Adrenal gland (tissue), 5 donors: Measurements from ENCODE around the gene AFAP1.

Experiments used
- CTCF ChIP-seq, 6 experiments: fragments of 450-650 bp in 4 of 6; fragments of 200-600 bp in 2 of 6; sonication (generic) in 1 of 6; IDR thresholded peaks; 1 replicate in 5 of 6; 2 replicates in 1 of 6; pipeline versions ENCODE4 v1.5.1 to v1.8.0; 2016 to 2021; ENCODE audit warnings: antibody characterized with exemption in 6 of 6, mild to moderate bottlenecking in 2 of 6, moderate library complexity in 1 of 6
- POLR2A ChIP-seq, 2 donors: fragments of 450-650 bp; IDR thresholded peaks; one replicate each; pipeline ENCODE4 v1.6.1; 2017; ENCODE audit warnings: antibody characterized with exemption in 2 of 2, mild to moderate bottlenecking in 2 of 2, moderate library complexity in 1 of 2
- donor health status: DM: no; HTN: no; CAD: no.

GRCh38 chr4:7978907-7979651 lies 39.4 kb upstream of the AFAP1 start:
- TF ChIP-seq POLR2A (IDR thresholded peaks at IDR 0.05) (no peak), CTCF (IDR thresholded peaks at IDR 0.05) (no peak)
